Kidney epithelial cell (primary cell): ENCODE measurements around the gene COX7A2. TPM values are rescaled to one million over a fixed set of nuclear protein-coding genes. Genes with fewer than 3 reads are reported as not detected.

Source experiments
- DNase-seq: peaks from one replicate; pipeline ENCODE4 v3.0.0-alpha.2; 2010; ENCODE audit warnings: low read depth
- H3K27me3 ChIP-seq: 2 replicates; pipeline ENCODE4 v1.6.0; 2011; ENCODE audit warnings: low read length; ENCODE audit not compliant: control insufficient read depth, insufficient read depth
- H3K36me3 ChIP-seq: 2 replicates; pipeline ENCODE4 v1.5.1; 2011; ENCODE audit warnings: low read length; ENCODE audit not compliant: control insufficient read depth, insufficient read depth
- H3K4me3 ChIP-seq: 2 replicates; pipeline ENCODE4 v1.5.1; 2011; ENCODE audit warnings: low read depth, mild to moderate bottlenecking, control low read depth, low read length
- total RNA-seq: library from RNA; depleted of rRNA; stranded (reverse); fragments of >200 nt; gene quantifications from 2 replicates; pipeline ENCODE4 v1.2.3, GENCODE V29; 2015
- TF ChIP-seq, protein P1 (sequence below): IDR thresholded peaks from 2 replicates; pipeline ENCODE4 v1.5.1; 2011; ENCODE audit warnings: mild to moderate bottlenecking, moderate library complexity, low read length, control low read depth, inconsistent platforms; ENCODE audit not compliant: insufficient read depth, poor library complexity, severe bottlenecking

COX7A2 gene
- total RNA-seq, 1 donor from 2014 or later = 181 TPM

DNA sequence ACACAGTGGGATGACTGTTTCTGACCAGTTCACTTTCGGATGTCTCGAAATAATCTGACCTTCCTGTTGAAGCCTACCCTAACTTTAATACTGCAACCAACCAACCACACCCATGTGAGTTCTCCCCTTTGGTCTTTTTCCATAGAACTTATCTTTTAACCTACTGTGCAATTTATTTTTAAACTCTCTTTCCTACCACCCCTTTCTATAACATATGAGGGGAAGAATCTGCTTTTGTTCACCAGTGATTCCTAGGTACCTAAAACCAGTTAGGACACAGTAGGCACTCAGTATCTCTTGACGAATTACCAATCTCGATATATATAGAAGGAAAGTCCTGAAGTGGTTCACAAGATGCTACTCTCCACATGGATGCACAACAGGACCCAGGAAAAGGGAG, 7.0 kb downstream of the COX7A2 start:
- no peaks in the 10 kb centered on the region for H3K27me3 ChIP-seq
- no peak for DNase-seq

DNA sequence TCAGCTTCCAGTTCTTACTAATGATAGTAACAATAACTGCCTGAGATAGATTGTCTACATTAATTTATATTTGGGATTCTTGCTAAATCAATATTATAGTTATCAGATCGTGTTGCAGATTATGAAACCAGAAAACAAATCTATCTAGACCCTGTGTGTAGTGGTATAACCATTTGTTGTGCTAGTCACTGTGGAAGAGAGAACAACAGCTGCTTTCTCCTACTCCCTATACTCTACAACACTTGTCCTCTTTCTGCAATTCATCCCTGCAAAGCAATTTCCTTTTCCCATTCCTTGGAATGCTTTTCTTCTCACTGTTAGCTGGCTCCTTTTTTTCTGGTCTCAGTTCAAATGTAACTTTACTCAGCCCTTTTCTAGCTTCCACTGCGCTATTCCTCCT, 8.3 kb downstream of the COX7A2 start:
- H3K4me3 ChIP-seq = no peak overlapping the region
- TF ChIP-seq, protein P1, sequence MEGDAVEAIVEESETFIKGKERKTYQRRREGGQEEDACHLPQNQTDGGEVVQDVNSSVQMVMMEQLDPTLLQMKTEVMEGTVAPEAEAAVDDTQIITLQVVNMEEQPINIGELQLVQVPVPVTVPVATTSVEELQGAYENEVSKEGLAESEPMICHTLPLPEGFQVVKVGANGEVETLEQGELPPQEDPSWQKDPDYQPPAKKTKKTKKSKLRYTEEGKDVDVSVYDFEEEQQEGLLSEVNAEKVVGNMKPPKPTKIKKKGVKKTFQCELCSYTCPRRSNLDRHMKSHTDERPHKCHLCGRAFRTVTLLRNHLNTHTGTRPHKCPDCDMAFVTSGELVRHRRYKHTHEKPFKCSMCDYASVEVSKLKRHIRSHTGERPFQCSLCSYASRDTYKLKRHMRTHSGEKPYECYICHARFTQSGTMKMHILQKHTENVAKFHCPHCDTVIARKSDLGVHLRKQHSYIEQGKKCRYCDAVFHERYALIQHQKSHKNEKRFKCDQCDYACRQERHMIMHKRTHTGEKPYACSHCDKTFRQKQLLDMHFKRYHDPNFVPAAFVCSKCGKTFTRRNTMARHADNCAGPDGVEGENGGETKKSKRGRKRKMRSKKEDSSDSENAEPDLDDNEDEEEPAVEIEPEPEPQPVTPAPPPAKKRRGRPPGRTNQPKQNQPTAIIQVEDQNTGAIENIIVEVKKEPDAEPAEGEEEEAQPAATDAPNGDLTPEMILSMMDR = no peak
- no peaks in the 10 kb centered on the region for H3K27me3 ChIP-seq
- no peak for DNase-seq
- no peaks in the 10 kb centered on the region for H3K36me3 ChIP-seq

More for the DNA sequence above, 7.0 kb downstream of the COX7A2 start:
- TF ChIP-seq, protein P1 = no peak
- H3K4me3 ChIP-seq = no peak overlapping the region
- H3K36me3 ChIP-seq = no peaks in the 10 kb centered on the region

DNA sequence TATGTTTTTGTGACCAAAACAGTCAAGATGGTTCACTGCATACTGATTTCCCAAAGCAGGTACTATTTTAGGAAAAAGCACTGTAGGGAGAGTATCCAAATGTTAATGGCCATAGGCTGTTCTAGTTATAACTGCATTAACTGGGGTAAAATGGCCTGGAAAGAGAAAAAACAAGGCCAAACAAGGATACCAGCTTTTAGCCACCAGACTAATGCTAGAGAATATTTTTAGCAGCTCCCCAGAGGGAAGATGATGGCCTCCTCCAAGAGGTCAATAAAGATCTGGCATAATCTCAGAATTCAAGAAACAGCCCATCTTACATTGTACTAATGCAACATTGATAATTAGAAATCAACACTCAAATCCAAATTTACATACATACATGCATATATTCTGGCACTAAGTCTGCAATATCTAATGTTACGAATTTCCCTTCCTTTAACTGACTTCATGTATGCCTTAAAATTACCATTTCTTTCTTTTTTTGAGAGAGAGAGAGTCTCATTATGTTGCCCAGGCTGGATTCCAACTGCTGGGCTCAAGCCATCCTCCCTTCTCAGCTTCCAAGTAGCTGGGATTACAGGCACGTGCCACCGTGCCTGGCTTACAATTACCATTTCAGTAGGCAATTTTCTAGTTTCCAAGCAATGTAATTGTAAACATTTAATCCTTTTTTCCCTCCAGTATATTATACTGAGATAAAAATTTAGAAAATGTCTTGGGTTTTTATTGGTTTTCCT, 9.3 kb downstream of the COX7A2 start:
- no peak for DNase-seq
- TF ChIP-seq, protein P1 = no peak
- Histone ChIP-seq H3K27me3 (no peaks in the 10 kb centered on the region), H3K36me3 (no peaks in the 10 kb centered on the region), H3K4me3 (no peak overlapping the region)

DNA sequence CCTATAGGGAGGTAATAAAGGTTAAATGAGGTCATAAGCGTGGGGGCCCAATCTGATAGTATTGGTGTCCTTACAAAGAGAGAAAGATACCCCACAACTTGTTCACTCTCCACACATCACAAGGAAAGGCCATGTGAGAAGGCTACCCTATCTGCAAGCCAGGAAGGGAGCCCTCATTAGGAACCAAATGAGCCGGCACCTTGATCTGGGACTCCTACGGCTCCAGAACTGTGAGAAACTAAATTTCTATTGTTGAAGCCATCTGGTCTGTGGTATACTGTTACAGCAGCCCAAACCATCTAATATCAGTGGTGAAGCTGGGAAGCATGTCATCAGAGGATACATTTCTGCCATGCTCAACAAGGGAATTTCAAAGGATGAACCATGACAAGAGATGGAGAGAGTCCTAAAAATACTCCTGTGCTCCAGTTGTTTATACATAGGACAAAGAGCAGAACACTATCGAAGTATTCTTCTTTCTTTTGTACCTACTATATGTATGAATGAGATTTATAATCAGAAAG, 10.4 kb downstream of the COX7A2 start:
- no peaks in the 10 kb centered on the region for H3K27me3 ChIP-seq
- no peaks in the 10 kb centered on the region for H3K36me3 ChIP-seq
- TF ChIP-seq, protein P1 = no peak
- no peak for DNase-seq
- no peak overlapping the region for H3K4me3 ChIP-seq

DNA sequence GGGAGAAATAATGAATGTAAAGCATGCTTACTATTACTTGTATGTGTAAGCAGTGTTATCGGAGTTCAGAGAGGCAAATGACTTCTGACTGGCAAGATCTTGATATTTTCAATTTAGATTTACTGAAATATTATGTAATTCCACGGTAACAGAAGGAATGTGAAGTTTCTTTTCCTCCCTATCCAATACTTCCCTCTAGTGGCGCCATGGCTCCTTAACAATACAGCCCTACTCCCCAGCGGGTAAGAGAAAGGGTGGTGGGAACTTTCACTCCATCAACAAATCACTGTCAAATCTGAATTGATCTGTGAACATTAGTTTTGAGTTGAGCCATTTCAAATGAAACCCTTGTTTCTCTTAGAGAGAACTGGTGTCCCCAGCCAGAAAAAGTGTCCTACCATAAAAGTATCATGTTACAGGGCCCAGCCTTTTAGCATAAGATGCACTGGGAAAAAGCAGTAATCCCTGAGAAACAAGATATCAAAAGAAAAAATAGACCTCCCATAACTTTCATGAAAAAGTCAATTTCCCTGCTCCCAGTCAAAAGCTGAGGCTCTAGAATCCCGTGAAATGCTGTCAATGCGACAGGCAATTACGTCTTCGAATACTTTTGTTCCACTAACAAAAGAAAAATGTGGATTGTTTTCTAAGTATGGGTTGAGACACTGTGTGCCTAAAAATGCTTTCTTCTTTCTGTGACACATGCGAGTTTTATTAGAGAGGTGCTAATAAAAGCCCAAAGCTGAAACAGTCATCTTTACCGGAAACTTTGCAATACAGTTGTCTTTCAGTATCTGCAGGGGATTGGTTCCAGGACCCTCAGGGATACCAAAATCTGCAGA, 12.9 kb downstream of the COX7A2 start:
- Histone ChIP-seq H3K4me3 (no peak overlapping the region), H3K27me3 (no peaks in the 10 kb centered on the region), H3K36me3 (no peaks in the 10 kb centered on the region)
- TF ChIP-seq, protein P1 = peak; percentile 81
- no peak for DNase-seq
